Panc1 (cell line): Measurements from ENCODE around the gene HOXB3.

Experiments used
- CTCF ChIP-seq: fragments of 450-650 bp; IDR thresholded peaks from 2 replicates; pipeline ENCODE4 v1.5.1; 2017; ENCODE audit warnings: mild to moderate bottlenecking
- SIN3A ChIP-seq: IDR thresholded peaks from 2 replicates; pipeline ENCODE4 v1.6.1; 2012; ENCODE audit warnings: low read depth, mild to moderate bottlenecking, low read length, moderate library complexity, borderline replicate concordance; ENCODE audit not compliant: insufficient read depth
- TCF7L2 ChIP-seq: IDR thresholded peaks from 2 replicates; pipeline ENCODE4 v1.6.1; 2011; ENCODE audit warnings: mild to moderate bottlenecking, low read depth, low read length, inconsistent platforms

DNA sequence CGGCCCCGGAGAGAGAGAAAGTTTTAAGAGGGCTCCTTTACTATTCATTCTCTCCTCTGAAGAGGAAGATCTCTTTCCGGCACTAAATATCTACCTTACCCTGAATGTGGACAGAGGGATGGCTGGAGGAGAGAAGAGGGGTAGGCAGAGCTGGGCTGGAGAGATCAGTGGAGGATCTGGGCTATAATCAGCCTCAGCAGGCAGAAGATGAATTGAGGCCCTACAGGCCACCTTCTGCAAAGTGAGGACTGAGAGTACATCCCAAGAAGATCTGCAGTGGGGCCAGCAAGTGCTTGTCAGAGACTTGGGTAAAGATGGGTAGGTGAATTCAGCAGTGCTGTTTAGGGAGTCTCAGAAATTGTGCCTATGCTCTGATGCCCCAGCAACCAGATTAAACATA lies 52.7 kb downstream of the HOXB3 start:
- no peak for TF ChIP-seq CTCF
- TF ChIP-seq SIN3A, result no peak
- no peak for TF ChIP-seq TCF7L2
